Esophagus muscularis mucosa (tissue), 3 donors: ENCODE data around the gene SLC27A3.

ENCODE experiments used
- CTCF ChIP-seq, 3 experiments: fragments of 200-600 bp in 2 of 3; fragments of 450-650 bp in 1 of 3; sonication (generic) in 2 of 3; IDR thresholded peaks; one replicate each; pipeline ENCODE4 v1.5.1; 2017 to 2019; ENCODE audit warnings: antibody characterized with exemption in 3 of 3, mild to moderate bottlenecking in 2 of 3, moderate library complexity in 1 of 3
- POLR2A ChIP-seq: fragments of 450-650 bp; IDR thresholded peaks from one replicate; pipeline ENCODE4 v1.6.1; 2017; ENCODE audit warnings: antibody characterized with exemption, moderate library complexity, mild to moderate bottlenecking, low read depth
- POLR2AphosphoS5 ChIP-seq, 2 donors: sonication (generic); formaldehyde crosslinking; IDR thresholded peaks; one replicate each; pipeline ENCODE4 v1.6.1; 2017; ENCODE audit warnings: antibody characterized with exemption in 2 of 2

- TF ChIP-seq POLR2A, result no peak
- no peak for TF ChIP-seq CTCF (IDR thresholded peaks at IDR 0.05)
- no peak for TF ChIP-seq POLR2AphosphoS5 (IDR thresholded peaks at IDR 0.05)
Observed at GRCh38 chr1:153742411-153743142, 32.6 kb upstream of the SLC27A3 start.
